ENCODE data around the gene GDPD3. TPM values are rescaled to one million over a fixed set of nuclear protein-coding genes. Genes with fewer than 3 reads are reported as not detected.
A peak's percentile ranks its signal among the peaks of the same experiment; 100 is the strongest.

The GDPD3 gene
- total and polyA plus RNA-seq, 2 of the 13 experiments (the other 11 are each of a cell fraction or from before 2014, with no cell fraction given): 18.7 to 20.6 TPM

GRCh38 chr16:30054959-30055553 lies 58.3 kb downstream of the GDPD3 start (continued):
- TF ChIP-seq, protein P1, sequence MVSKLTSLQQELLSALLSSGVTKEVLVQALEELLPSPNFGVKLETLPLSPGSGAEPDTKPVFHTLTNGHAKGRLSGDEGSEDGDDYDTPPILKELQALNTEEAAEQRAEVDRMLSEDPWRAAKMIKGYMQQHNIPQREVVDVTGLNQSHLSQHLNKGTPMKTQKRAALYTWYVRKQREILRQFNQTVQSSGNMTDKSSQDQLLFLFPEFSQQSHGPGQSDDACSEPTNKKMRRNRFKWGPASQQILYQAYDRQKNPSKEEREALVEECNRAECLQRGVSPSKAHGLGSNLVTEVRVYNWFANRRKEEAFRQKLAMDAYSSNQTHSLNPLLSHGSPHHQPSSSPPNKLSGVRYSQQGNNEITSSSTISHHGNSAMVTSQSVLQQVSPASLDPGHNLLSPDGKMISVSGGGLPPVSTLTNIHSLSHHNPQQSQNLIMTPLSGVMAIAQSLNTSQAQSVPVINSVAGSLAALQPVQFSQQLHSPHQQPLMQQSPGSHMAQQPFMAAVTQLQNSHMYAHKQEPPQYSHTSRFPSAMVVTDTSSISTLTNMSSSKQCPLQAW (CRISPR knock-in tag; IDR thresholded peaks at IDR 0.05): peak; percentile 52; the same call in 1 of the 2 replicates
- TF ChIP-seq, protein P2, sequence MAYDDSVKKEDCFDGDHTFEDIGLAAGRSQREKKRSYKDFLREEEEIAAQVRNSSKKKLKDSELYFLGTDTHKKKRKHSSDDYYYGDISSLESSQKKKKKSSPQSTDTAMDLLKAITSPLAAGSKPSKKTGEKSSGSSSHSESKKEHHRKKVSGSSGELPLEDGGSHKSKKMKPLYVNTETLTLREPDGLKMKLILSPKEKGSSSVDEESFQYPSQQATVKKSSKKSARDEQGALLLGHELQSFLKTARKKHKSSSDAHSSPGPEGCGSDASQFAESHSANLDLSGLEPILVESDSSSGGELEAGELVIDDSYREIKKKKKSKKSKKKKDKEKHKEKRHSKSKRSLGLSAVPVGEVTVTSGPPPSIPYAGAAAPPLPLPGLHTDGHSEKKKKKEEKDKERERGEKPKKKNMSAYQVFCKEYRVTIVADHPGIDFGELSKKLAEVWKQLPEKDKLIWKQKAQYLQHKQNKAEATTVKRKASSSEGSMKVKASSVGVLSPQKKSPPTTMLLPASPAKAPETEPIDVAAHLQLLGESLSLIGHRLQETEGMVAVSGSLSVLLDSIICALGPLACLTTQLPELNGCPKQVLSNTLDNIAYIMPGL (CRISPR knock-in tag; IDR thresholded peaks at IDR 0.05; ENCODE audit: borderline replicate concordance in 1 of 2, low read depth in 1 of 2): peak; percentile 82 to 91
- peak; percentile 75 for TF ChIP-seq STAG1 (CRISPR knock-in tag; IDR thresholded peaks at IDR 0.05)
- peak; percentile 37; the same call in 1 of the 2 replicates for TF ChIP-seq NR2F2 (IDR thresholded peaks at IDR 0.05; ENCODE audit: borderline replicate concordance, low read depth)
- TF ChIP-seq ZMYM3 (CRISPR knock-in tag; IDR thresholded peaks at IDR 0.05): peak; percentile 64; the same call in 1 of the 2 replicates
- TF ChIP-seq ZNF572 (CRISPR knock-in tag; IDR thresholded peaks at IDR 0.05): 0 out of 2 replicates have a peak, but pooled peaks have one; percentile 61
- no peak for TF ChIP-seq SP1 (IDR thresholded peaks at IDR 0.05)
- 0 out of 2 replicates have a peak, but pooled peaks have one; percentile 23 for TF ChIP-seq SP1 (CRISPR knock-in tag; IDR thresholded peaks at IDR 0.05)
- no peak for TF ChIP-seq ZNF567 (CRISPR knock-in tag; IDR thresholded peaks at IDR 0.05; ENCODE audit: borderline replicate concordance)
- no peak for TF ChIP-seq RBM22 (optimal IDR thresholded peaks at IDR 0.05; ENCODE audit: low read length)
- TF ChIP-seq, protein P3, sequence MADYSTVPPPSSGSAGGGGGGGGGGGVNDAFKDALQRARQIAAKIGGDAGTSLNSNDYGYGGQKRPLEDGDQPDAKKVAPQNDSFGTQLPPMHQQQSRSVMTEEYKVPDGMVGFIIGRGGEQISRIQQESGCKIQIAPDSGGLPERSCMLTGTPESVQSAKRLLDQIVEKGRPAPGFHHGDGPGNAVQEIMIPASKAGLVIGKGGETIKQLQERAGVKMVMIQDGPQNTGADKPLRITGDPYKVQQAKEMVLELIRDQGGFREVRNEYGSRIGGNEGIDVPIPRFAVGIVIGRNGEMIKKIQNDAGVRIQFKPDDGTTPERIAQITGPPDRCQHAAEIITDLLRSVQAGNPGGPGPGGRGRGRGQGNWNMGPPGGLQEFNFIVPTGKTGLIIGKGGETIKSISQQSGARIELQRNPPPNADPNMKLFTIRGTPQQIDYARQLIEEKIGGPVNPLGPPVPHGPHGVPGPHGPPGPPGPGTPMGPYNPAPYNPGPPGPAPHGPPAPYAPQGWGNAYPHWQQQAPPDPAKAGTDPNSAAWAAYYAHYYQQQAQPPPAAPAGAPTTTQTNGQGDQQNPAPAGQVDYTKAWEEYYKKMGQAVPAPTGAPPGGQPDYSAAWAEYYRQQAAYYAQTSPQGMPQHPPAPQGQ (CRISPR knock-in tag; IDR thresholded peaks at IDR 0.05; ENCODE audit: borderline replicate concordance): 0 out of 2 replicates have a peak, but pooled peaks have one; percentile 45
- no peak for TF ChIP-seq KDM6A (CRISPR knock-in tag; IDR thresholded peaks at IDR 0.05; ENCODE audit: low read depth)
- TF ChIP-seq, protein P4, sequence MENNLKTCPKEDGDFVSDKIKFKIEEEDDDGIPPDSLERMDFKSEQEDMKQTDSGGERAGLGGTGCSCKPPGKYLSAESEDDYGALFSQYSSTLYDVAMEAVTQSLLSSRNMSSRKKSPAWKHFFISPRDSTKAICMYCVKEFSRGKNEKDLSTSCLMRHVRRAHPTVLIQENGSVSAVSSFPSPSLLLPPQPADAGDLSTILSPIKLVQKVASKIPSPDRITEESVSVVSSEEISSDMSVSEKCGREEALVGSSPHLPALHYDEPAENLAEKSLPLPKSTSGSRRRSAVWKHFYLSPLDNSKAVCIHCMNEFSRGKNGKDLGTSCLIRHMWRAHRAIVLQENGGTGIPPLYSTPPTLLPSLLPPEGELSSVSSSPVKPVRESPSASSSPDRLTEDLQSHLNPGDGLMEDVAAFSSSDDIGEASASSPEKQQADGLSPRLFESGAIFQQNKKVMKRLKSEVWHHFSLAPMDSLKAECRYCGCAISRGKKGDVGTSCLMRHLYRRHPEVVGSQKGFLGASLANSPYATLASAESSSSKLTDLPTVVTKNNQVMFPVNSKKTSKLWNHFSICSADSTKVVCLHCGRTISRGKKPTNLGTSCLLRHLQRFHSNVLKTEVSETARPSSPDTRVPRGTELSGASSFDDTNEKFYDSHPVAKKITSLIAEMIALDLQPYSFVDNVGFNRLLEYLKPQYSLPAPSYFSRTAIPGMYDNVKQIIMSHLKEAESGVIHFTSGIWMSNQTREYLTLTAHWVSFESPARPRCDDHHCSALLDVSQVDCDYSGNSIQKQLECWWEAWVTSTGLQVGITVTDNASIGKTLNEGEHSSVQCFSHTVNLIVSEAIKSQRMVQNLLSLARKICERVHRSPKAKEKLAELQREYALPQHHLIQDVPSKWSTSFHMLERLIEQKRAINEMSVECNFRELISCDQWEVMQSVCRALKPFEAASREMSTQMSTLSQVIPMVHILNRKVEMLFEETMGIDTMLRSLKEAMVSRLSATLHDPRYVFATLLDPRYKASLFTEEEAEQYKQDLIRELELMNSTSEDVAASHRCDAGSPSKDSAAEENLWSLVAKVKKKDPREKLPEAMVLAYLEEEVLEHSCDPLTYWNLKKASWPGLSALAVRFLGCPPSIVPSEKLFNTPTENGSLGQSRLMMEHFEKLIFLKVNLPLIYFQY (CRISPR knock-in tag; IDR thresholded peaks at IDR 0.05; ENCODE audit: borderline replicate concordance): peak; percentile 76; the same call in 1 of the 2 replicates
- TF ChIP-seq ZNF451 (CRISPR knock-in tag; IDR thresholded peaks at IDR 0.05): no peak
- 0 out of 2 replicates have a peak, but pooled peaks have one; percentile 28 for TF ChIP-seq TFDP1 (CRISPR knock-in tag; IDR thresholded peaks at IDR 0.05; ENCODE audit: borderline replicate concordance)
- TF ChIP-seq GABPB1 (CRISPR knock-in tag; IDR thresholded peaks at IDR 0.05): peak; percentile 60
- TF ChIP-seq ZNF230 (CRISPR knock-in tag; IDR thresholded peaks at IDR 0.05): peak; percentile 67; the same call in 1 of the 2 replicates

Measured in HepG2 (cell line).